Left cardiac atrium (tissue), 4 donors: ENCODE results near the gene NME2. TPM values are rescaled to one million over a fixed set of nuclear protein-coding genes. Genes with fewer than 3 reads are reported as not detected.
A peak's percentile ranks its signal among the peaks of the same experiment; 100 is the strongest.
"Not testable (repeated sequence)": the region's sequence is repeated elsewhere in the genome, so short reads cannot be mapped to it uniquely, and the experiment has no call there.

ENCODE experiments used
- ATAC-seq, 2 donors: fragments of 200-7000 bp; cut with Tn5 transposase; one replicate each; pipeline ENCODE4 v1.9.1; 2020; ENCODE audit warnings: mild to moderate bottlenecking in 2 of 2, moderate library complexity in 2 of 2
- DNase-seq: peaks from one replicate; pipeline ENCODE4 v3.0.0-alpha.2; 2020
- intact Hi-C, 2 donors: fragments of 100-400 bp; cut with DNase I; formaldehyde crosslinking; loops; one replicate each; pipeline versions ENCODE4 v1.14.1 to v1.15.1; 2022 to 2023
- long read RNA-seq: library from polyadenylated mRNA; unstranded; transcript quantifications from one replicate; pipeline ENCODE4 v2.0.0, GENCODE V29; 2021
- total RNA-seq, 2 donors: library from RNA; stranded (reverse); fragmentation: NEBNext Ultra II Directional; extraction: Animal tissue kit (Norgen Biotek cat#: 25700); gene quantifications; one replicate each; pipeline ENCODE4 v1.2.1, GENCODE V29; 2021
- donor health status: DM: no; HTN: yes; CAD: no.
- donor health status: DM: no; HTN: yes; CAD: no; lungs with severe emphysema.
- donor health status: DM: yes; HTN: yes; CAD: no.
- donor health status: Dilated cardiomyopathy.

NME2 gene
- 100 to 1,000 TPM; 350 to 359 TPM for total RNA-seq
- long read RNA-seq, transcript NME2-202 (4 exons, 866 nt) = minor isoform, 6 of 28 reads
- long read RNA-seq, transcript NME2-205 (5 exons, 826 nt) = major isoform, 20 of 28 reads
- long read RNA-seq, partial matches to known transcripts = 1 of 28 reads
- long read RNA-seq, other reads (novel, unspliced or antisense) = 1 of 28 reads

DNA sequence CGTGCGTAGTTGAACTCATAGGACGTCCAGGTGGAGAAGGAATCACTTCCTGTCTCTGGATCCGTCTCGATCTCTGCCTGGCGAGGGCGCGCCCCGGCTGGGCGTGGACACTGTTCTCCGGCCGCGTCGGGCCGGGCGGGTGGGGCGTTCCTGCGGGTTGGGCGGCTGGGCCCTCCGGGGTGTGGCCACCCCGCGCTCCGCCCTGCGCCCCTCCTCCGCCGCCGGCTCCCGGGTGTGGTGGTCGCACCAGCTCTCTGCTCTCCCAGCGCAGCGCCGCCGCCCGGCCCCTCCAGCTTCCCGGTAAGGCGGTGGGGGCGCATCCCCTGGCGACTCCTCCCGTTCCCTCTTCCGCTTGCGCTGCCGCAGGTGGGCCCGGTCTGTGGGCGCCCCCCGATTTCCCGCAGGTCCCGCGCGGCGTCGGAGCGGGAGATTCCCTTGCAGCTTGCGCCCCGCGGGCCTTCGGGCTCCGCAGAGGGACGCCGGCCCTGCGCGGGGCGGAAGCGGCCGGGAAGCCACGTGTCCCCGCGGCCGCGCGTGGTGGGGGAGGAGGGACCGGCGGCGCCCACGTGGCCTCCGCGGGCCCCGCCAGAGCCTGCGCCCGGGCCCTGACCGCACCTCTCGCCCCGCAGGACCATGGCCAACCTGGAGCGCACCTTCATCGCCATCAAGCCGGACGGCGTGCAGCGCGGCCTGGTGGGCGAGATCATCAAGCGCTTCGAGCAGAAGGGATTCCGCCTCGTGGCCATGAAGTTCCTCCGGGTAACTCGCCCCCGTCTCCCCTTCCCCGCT, at the start of gene NME2:
TSS of gene NME2 (plus strand) at position 214 of the 789 bp plus-strand sequence. CDS start at position 634, 420 bp downstream.
- ATAC-seq (peak; percentile 97), DNase-seq (peak; percentile 93)
- intact Hi-C loops = no loop called here

DNA sequence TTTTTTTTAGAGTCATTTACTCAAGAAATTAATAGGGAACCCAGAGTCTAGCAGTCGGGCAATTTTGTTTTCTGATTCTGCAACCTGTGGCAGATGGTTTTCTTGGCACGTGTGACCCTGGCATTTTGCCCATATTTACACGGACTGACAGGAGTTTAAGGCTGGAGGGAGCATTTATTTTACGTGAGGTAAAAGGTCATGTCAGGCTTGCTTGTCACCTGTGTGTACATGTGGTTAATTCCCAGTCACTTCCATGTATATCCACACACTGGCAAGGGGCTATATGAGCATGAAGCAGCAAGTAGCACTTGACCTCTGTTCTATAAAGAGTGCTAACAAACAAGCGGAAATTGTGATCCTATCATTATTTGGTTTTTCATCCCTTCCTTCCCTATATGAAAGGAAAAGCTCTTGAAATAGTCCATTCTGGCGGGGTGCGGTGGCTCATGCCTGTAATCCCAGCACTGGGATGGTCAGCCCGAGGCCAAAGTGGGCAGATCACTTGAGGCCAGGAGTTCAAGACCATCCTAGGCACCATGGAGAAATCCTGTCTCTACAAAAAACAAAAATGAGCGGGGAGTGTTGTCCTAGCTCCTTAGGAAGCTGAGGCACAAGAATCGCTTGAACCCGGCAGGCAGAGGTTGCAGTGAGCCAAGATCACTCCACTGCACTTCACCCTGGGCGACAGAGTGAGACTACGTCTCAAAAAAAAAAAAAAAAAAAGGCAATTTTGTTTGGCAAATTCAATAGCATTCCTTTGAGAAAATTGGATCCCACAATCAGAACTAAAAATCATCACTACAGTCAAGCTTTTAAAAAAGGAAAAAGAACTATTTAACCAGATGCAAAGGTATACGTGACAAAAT, 47.6 kb upstream of the NME2 start:
- ATAC-seq (no peak), DNase-seq (peak; percentile 32)
- intact Hi-C loops = loop anchor here in 1 of 2 donors (2.0 kb wide), 1 partner anchor 34 kb away; the partner anchor contains the start of gene NME1

DNA sequence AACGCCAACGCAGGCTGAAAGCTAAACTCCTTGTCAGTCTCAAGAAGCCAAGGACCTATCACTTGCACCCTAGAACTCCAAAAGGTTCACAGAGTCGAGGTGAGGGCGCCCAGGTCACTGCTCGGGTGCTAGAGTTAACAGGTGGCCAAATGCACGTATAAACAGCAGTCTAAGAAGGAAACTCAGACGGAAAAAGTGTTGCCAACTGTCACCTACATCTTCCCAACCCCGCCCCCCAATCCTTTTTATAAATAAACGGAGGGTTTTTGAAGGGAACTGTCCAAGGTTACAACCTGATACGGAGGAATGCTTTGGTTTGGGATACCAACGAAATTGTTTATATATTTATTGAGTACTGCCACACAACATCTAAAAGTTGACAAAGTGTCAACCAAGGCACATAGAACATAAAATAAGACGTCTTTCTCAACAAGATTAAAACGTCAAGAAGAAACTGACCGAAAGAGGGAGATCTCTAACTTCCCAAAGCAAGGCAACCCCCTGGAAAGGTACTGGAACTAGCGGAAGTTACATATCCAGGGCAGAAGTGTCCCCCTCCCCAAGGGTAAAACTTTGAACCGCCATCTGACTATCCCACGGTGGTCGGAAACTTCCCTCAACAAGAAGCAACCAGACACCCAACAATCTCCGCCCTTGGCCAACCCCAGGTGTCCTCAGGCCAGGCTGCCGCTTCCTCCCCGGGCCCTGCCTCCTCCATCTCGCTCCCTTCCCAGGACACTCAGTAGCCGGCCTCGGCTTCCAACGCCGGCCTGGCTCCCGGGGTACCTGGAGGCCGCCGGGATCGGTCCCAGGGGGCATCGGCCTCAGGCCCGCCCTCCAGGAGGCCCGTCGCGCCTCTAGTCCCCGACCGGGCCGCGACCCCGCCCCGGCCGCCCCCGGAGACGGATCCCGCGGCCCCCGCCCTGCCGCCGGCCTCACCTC, 46.5 kb upstream of the NME2 start:
- intact Hi-C loops = loop anchor here in 1 of 2 donors (2.0 kb wide), 1 partner anchor 33 kb away; the partner anchor contains the start of gene NME1
- DNase-seq = peak; percentile 48
- ATAC-seq = peak; percentile 21 to 30

DNA sequence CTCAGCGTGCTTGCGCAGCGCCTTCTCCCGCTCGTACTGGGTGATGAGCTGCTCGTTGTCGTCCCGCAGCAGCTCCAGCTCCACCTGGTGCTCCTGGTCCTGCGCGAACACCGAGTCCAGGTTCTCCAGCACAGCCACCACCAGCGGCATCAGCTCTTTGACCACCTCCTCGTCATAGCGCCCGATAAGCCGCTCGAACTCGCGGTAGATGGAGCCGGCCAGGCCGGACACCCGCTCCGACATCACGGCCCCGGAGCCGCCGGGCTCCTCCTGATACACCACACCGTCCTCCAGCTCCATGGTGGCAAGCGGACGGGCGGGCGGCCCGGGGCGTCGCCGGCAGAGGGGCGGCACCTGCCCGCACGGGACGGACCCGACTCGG, 45.9 kb upstream of the NME2 start:
- ATAC-seq (peak; percentile 8 to 22), DNase-seq (no peak)
- intact Hi-C loops = no loop called here

DNA sequence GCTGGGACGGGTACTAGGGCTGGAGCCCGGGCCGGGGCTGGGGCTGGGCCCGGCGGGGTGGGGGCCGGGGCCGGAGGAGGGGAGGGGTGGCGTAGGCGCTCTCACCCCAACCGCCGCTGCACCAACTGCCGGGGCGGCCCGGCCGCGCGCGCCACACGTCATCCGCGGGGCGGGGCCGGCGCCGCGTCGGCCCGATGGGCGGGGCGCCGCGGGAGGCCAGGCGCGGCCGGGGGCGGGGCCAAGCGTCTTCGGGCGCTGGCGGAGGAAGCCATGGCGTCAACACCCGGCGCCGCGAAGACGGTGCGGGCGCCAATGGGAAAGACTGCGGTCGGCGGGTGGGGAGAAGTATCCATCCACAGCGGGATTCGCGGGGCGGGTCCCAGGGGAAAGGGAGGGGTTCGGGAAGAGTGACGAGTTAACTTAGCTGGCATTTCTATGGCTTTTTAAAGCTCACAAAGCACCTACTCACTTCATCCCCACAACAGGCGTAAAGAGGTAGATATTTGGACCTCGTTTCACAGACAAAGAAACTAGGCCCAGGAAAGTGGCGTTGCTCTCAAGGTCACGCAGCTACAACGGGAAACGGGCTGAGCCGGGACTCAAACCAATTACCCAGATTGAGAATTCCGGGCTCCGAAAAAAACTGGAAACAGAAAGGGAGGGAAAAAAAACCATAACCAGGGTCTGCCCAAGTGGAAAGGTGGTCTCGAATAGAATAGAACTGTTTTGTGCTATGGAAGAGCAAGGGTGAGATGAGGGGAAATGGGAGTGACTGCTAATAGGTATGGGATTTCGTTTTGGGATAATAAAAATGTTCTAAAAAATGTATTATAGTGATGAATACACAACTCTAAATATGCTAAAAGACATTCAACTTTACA, 45.2 kb upstream of the NME2 start, which contains the start of gene SPAG9:
TSS of gene SPAG9 (minus strand) at position 130 of the 881 bp plus-strand sequence. CDS start 212 bp downstream, outside the sequence.
- peak; percentile 98 for DNase-seq

DNA sequence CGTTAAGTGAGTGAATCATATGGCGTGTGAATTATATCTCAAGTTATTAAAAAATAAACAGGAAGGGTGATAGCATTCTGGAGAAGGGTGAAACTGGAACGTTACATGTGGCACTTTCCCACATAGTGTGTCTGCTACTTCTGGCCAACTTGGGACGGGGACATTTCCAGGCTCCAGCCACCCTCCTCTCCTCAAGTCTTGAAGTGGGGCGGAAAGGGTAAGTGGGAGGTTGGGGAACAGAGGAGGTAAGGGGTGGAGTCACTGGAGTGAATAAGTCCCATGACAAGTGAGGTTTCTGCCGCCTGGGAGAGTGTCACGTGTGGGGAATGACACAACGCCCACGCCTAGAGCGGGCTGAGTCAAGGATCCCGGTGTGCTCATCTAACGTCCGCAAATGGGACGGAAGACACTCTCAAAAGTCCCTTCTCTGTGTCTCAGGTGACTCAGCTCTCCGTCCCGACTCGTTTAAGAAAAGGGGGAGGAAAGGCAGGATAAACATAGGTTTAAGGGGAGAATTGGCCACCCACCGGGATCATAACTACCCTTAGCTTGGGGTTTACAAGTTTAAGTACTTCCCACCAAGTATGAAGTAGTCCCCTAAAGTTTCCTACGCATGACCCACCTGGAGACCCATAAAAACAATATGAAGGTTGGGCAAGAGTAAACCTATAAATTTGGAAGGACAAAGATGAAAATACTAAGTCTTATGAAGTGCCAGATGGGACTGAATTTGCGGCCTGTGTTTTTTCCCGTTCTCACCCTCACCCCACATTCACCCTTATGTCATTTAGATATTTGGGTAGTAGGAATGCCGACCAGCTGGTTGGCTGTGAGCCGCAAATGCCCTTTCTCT, 44.4 kb upstream of the NME2 start:
- intact Hi-C loops = no loop called here
- peak; percentile 93 for DNase-seq
- peak; percentile 77 to 85 for ATAC-seq

More for the DNA sequence above, 45.2 kb upstream of the NME2 start, which contains the start of gene SPAG9:
- peak; percentile 91 to 92 for ATAC-seq
- intact Hi-C loops = no loop called here

DNA sequence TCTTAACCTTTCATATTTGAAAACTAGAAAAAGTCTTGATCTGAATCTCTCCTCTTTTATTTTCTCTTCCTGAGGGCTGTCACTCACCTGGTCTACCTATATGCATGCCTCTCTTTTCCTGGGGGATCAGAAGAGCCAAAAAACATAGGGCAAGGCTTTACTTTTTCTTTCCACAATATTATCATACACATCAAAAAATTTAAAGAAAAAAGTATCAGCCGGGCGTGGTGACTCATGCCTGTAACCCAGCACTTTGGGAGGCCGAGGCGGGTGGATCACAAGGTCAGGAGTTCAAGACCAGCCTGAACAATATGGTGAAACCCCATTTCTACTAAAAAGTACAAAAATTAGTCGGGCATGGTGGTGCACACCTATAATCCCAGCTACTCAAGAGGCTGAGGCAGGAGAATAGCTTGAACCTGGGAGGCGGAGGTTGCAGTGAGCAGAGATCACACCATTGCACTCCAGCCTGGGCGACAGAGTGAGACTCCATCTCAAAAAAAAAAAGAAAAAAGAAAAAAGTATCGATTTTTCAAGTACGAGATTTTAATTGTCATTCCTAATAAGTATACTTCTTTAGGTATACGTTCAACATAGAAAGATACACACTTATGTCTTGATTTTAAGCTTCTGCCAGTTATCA, 43.6 kb upstream of the NME2 start:
- not testable (repeated sequence) for ATAC-seq

DNA sequence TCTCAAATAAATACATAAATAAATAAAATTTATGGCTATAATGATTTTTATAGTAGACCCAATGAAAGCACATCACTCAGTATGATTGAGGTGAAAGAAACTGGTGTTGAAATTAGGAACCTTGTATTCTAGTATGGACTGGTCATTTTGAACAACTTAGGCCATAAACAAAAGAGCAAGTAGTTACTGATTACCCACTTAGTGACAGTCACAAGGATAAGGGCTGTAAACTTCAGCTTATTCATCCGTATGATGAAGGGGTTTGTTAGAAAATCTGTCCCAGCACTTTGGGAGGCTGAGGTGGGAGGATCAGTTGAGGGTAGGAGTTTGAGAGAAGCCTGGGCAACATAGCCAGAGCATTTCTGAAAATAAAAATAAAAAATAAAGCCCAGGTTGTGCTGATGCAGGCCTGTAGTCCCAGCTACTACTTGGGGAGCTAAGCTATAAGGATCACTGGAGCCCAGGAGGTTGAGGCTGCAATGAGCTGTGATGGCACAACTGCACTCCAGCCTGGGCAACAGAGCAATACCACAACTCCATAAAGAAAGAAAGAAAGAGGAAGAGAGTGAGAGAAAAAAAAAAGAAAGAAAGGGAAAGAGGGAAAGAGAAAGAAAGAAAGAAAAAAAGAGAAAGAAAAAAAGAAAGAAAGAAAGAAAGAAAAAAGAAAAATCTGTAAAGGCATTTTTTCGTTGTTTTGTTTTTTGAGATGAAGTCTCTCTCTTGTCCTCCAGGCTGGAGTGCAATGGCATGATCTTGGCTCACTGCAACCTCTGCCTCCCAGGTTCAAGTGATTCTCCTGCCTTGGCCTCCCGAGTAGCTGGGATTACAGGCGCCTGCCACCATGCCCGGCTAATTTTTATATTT, 41.3 kb upstream of the NME2 start:
- intact Hi-C loops = no loop called here
- no peak for DNase-seq
- ATAC-seq = no peak

More for the DNA sequence above, 43.6 kb upstream of the NME2 start:
- intact Hi-C loops, DNase-seq: not testable (repeated sequence)

DNA sequence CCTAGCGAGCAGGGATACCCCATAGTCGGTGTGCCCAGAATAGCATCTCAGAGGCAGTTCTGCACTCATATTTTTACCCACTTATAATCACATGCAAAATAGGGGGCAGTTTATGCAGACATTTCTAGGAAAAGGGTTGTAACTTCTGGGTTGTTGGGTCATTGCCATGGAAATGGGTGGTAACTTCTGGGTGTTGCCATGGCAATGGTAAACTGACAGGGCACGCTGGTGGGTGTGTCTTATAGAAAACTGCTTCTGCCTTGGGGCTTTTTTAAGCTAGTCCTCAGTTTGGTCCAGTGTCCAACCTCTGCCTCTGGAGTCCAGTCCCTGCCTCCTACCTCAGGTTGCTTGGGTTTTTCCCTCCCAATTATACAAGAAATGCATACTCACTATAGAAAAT, 38.1 kb upstream of the NME2 start:
- intact Hi-C loops = no loop called here
- ATAC-seq = peak in 1 of 2 donors; percentile 54
- peak; percentile 44 for DNase-seq

DNA sequence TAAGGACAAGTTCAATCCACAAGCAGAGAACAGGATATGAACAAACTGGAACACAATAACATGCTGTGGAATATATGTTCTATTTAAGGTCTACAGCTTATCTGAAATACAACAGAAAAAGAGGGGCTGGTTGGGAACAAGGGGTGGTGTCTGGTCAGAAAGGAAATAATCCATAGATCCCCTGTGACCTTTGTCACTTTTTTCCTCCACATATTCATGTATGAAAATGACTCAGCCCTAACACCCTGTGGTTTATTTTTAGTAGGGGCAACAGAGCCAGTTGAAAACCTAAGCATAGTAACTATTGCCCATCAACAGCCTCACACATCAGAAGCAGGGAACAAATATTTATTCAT, 33.3 kb upstream of the NME2 start:
- ATAC-seq = peak; percentile 57 to 79
- no peak for DNase-seq
- intact Hi-C loops = no loop called here

DNA sequence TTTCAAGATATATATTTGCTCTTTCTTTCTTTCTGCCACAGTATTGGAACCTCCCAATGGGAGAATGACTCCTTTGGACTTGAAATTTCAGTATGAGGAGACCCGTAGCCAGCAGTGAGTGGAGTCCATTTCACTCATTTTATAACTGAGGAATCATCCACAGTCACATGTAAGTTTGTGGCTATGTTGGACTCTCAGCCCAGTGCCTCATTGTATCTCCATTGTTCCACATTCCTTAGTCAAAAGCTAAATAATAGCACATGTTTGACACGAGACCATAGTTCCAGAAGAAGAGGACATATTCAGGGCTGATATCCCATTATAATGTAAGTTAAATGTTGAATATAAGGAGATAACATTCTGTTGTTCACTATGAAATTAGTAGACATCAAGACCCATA, 32.8 kb upstream of the NME2 start:
- DNase-seq = no peak
- peak in 1 of 2 donors; percentile 17 for ATAC-seq
- intact Hi-C loops = no loop called here

DNA sequence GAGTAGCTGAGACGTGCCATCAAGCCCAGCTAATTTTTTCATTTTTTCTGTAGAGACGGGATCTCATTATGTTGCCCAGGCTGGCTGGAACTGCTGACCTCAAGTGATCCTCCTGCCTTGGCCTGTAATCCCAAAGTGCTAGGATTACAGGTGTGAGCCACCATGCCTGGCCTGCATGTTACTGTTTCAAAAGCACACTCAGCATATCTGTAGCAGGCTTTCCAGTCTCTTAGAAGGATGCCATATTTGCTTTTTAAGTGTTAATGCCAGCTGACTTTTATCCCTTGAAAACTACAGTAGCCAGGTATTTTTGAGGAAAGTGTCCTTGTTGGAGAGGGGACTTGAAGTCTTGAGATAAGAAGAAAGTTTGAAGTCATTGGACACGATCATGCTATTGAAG, 30.3 kb upstream of the NME2 start:
- ATAC-seq = no peak
- DNase-seq = no peak
- intact Hi-C loops = no loop called here

DNA sequence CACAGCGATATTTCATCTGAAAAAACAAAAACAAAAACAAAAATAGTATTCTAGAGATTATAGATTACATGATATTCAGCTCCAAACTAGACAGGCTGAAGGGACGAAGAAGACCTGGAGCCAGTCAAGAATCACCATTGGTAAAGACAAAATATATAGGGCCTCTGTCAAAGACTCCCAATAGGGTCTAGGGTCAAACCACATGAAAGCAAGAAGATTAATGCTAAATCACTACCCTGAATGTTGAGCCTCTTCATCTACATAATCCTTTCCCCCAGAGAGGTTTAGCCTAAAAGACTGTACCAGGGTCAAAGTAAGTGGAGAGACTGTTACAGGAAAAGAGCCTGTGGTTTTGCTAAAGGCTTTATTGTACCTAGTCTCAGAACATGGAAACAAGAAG, 23.6 kb upstream of the NME2 start:
- no peak for ATAC-seq
- no peak for DNase-seq
- intact Hi-C loops = no loop called here

DNA sequence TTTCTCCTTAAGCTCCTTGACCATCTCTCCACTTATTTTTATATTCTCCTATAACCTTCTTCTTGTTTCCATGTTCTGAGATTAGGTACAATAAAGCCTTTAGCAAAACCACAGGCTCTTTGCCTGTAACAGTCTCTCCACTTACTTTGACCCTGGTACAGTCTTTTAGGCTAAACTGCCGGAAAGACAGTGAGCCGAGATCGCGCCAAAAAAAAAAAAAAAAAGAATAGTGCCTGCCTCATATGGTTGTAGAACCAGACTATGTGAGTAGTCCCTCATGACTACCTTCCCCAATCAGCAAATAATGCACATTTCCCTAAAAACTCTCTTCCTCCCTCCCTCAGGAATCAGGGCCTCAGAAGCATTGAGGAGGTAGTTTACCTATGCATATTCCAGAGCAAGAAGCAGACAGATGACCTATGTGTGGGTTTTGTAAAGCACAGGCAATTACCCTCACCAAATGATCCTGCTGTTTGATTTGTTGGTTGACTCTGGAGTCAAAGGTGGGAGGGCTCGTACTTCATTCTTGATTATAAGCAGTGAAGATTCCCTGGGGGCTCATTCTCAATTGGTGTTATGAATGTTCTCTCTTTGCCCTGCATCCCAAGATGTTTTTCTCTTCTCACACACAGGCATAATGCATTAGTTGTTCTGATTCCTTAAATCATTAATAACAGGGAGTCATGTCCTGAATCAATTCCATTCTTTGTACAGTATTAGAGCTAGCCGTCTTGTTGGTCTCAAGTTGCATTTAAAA, 21.8 kb upstream of the NME2 start:
- intact Hi-C loops = no loop called here
- DNase-seq (no peak), ATAC-seq (no peak)

DNA sequence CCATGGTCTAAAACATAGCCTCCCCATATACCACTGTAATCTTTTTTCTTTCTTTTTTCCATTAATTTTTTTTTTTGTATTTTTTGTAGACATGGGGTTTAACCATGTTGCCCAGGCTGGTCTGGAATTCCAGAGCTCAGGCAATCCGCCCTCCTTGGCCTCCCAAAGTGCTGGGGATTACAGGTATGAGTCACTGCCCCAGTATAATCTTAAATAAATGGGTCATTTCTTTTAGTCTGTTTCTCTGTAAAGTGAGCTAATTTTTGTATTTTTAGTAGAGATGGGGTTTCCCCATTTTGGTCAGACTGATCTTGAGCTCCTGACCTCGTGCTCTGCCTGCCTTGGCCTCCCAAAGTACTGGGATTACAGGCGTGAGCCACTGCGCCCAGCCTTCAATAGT, 18.6 kb upstream of the NME2 start:
- intact Hi-C loops = no loop called here
- ATAC-seq (no peak), DNase-seq (no peak)
